ENCODE data around the gene FOXP1.

DNA sequence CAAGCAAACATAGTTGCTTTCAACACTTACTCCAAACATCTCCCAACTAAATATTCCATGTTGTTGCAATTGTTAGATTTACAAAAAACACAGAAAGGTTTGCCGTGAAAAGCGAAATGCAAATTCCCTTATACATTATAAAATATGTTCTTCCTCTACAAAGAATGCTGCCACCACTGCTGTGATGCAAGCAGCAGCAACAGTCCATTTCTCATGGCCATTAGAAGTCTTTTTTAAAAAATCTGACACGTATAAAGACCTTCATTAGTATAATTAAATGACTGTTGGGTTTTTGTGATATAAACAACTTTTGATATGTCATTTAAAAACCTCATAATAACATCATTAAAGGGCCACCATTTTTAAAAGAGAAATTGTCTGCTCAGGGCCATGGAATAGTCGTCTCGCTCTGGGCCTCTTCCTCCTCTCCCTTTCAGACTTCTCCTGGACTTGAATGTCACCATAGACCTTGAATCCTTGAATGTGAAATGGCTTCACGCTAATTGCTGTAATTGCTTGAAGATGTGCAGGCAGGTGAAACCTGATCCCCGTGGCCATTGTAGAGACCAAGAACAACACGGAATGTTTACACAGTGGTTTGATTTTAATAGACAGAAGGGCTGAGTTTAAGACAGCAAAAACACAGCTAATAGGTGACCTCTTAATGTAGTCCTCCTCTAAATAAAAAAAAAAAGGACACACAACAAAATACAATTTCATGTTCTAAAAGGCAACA, 450.4 kb downstream of the FOXP1 start:
- TF ChIP-seq FOXM1 (IDR thresholded peaks at IDR 0.05; ENCODE audit: borderline replicate concordance), result no peak
- TF ChIP-seq BHLHE40 (IDR thresholded peaks at IDR 0.05; ENCODE audit: borderline replicate concordance), result no peak
- TF ChIP-seq ARNT (IDR thresholded peaks at IDR 0.05), result no peak
- no peak for TF ChIP-seq SP1 (IDR thresholded peaks at IDR 0.05)
- no peak for TF ChIP-seq LEF1 (IDR thresholded peaks at IDR 0.05; ENCODE audit: borderline replicate concordance)
- peak; percentile 44; the same call in 1 of the 2 replicates for TF ChIP-seq ZNF384 (IDR thresholded peaks at IDR 0.05)
- TF ChIP-seq ELF4 (IDR thresholded peaks at IDR 0.05), result no peak
- no peak for TF ChIP-seq SUZ12 (IDR thresholded peaks at IDR 0.05)

All from HEK293T (cell line).